HepG2 (cell line): ENCODE data around the gene SHTN1. TPM values are rescaled to one million over a fixed set of nuclear protein-coding genes. Genes with fewer than 3 reads are reported as not detected.

Experiments used
- ATAC-seq: fragments of 200-7000 bp; cut with Tn5 transposase; 3 replicates; pipeline ENCODE4 v1.9.1; 2020; ENCODE audit warnings: mild to moderate bottlenecking, moderate library complexity
- BruUV-seq: library from RNA; stranded (reverse); fragments of 400-500 nt; replicated peaks from 2 replicates; lab custom pipeline; 2021; lab: Mats Ljungman, UMichigan
- CTCF ChIA-PET: fragments of 300-600 bp; formaldehyde crosslinking; extraction: SDS; loops from one replicate; lab custom pipeline; 2021; ENCODE audit warnings: low total read pairs, inconsistent platforms, low intra/inter-chr PET ratio; lab: Yijun Ruan, JAX
- POLR2A ChIA-PET: fragments of 350-600 bp; sonication (Branson Sonifier 250); formaldehyde crosslinking; loops from one replicate; lab custom pipeline; 2020; ENCODE audit warnings: antibody characterized with exemption, inconsistent platforms; lab: Yijun Ruan, JAX
- DNase-seq: peaks from one replicate; pipeline ENCODE4 v3.0.0-alpha.2; 2015; ENCODE audit warnings: low spot score
- FAIRE-seq: peaks from 3 replicates; lab custom pipeline; 2011; peaks lifted over from hg19 to GRCh38; lab: Jason Lieb, UNC
- H2AFZ ChIP-seq: one replicate; pipeline ENCODE4 v1.6.1; 2011; ENCODE audit warnings: low read length, inconsistent platforms
- H3K27ac ChIP-seq: fragments of 300-600 bp; 3 replicates; pipeline ENCODE4 v1.8.0; 2011; ENCODE audit warnings: mixed run types, mild to moderate bottlenecking, mixed read lengths, low read length, inconsistent platforms; ENCODE audit not compliant: insufficient read depth; ENCODE audit errors: extremely low read length
- H3K27me3 ChIP-seq, 2 experiments: fragments of 200-600 bp in 1 of 2; 2 replicates in 1 of 2; 3 replicates in 1 of 2; pipeline versions ENCODE4 v1.6.0 to v1.8.0; 2011; ENCODE audit warnings: low read length in 2 of 2, mild to moderate bottlenecking in 2 of 2, moderate library complexity in 2 of 2, inconsistent platforms in 1 of 2; ENCODE audit not compliant: insufficient read depth in 2 of 2, control insufficient read depth in 1 of 2
- H3K36me3 ChIP-seq, 2 experiments: fragments of 200-600 bp in 1 of 2; replicated peaks in 1 of 2; 2 replicates in 1 of 2; 3 replicates in 1 of 2; pipeline versions ENCODE4 v1.5.1 to v1.8.0; 2011; ENCODE audit warnings: low read length in 2 of 2, inconsistent platforms in 1 of 2; ENCODE audit not compliant: insufficient read depth in 2 of 2, control insufficient read depth in 1 of 2
- H3K4me1 ChIP-seq: 2 replicates; pipeline ENCODE4 v1.5.1; 2012; ENCODE audit warnings: low read length, inconsistent platforms; ENCODE audit not compliant: insufficient read depth
- H3K4me2 ChIP-seq: 2 replicates; pipeline ENCODE4 v1.6.0; 2011; ENCODE audit warnings: low read depth, low read length, inconsistent platforms
- H3K4me3 ChIP-seq, 3 experiments: fragments of 200-600 bp in 1 of 3; sonication (generic), shearing (Covaris generic) in 1 of 3; replicated peaks in 1 of 3; 2 replicates each; pipeline ENCODE4 v1.5.1; 2011 to 2016; ENCODE audit warnings: low read length in 3 of 3, inconsistent platforms in 2 of 3, low read depth in 2 of 3, mild to moderate bottlenecking in 2 of 3, control low read depth in 1 of 3, mixed read lengths in 1 of 3; ENCODE audit not compliant: insufficient read depth in 1 of 3
- H3K79me2 ChIP-seq: one replicate; pipeline ENCODE4 v1.6.1; 2011; ENCODE audit warnings: low read length, inconsistent platforms; ENCODE audit not compliant: insufficient read depth
- H3K9ac ChIP-seq: 2 replicates; pipeline ENCODE4 v1.6.0; 2011; ENCODE audit warnings: mild to moderate bottlenecking, low read depth, low read length, inconsistent platforms; ENCODE audit not compliant: insufficient read depth
- H3K9me3 ChIP-seq: 2 replicates; pipeline ENCODE4 v1.5.1; 2012; ENCODE audit warnings: mild to moderate bottlenecking, low read length
- H4K20me1 ChIP-seq: 2 replicates; pipeline ENCODE4 v1.6.0; 2011; ENCODE audit warnings: inconsistent platforms, mild to moderate bottlenecking, low read length, moderate library complexity; ENCODE audit not compliant: insufficient read depth
- ONECUT2 ChIP-seq: sonication (generic); formaldehyde crosslinking; IDR thresholded peaks from 2 replicates; pipeline ENCODE4 v1.4.0; 2020; ENCODE audit warnings: missing genetic modification reagents
- U2AF2 ChIP-seq: fragments of 200-400 bp; formaldehyde crosslinking; IDR thresholded peaks from 2 replicates; pipeline ENCODE4 v1.6.1; 2017; ENCODE audit warnings: low read depth, mild to moderate bottlenecking, low read length
- ZNF335 ChIP-seq: sonication (generic); formaldehyde crosslinking; IDR thresholded peaks from 2 replicates; pipeline ENCODE4 v1.4.0; 2020; ENCODE audit warnings: missing genetic modification reagents
- ZNF503 ChIP-seq: sonication (generic); formaldehyde crosslinking; IDR thresholded peaks from 2 replicates; pipeline ENCODE4 v1.4.0; 2020; ENCODE audit warnings: missing genetic modification reagents
- ZNF569 ChIP-seq: sonication (generic); formaldehyde crosslinking; IDR thresholded peaks from 2 replicates; pipeline ENCODE4 v1.5.0; 2020; ENCODE audit warnings: mild to moderate bottlenecking, missing genetic modification reagents, moderate library complexity, borderline replicate concordance
- ZNF652 ChIP-seq: IDR thresholded peaks from 2 replicates; pipeline ENCODE4 v1.6.1; 2016; ENCODE audit warnings: low read depth, borderline replicate concordance
- WGBS: methylation state at CpG from one replicate; pipeline ENCODE4 v1.1.6; 2017; ENCODE audit warnings: low lambda C conversion rate; 5-methylcytosine and 5-hydroxymethylcytosine counted together
- in situ Hi-C: cut with HindIII; loops from 2 replicates; pipeline ENCODE4 v1.10.0; 2017; ENCODE audit warnings: low pct_unique_long_range_greater_than_20kb; ENCODE audit not compliant: extremely low pct_ligation_motif_present
- intact Hi-C: fragments of 100-400 bp; cut with micrococcal nuclease; formaldehyde crosslinking; loops from one replicate; pipeline ENCODE4 v1.10.0; 2022; ENCODE audit not compliant: unreplicated experiment
- polyA plus RNA-seq, 8 experiments: library from polyadenylated mRNA; depleted of rRNA in 3 of 8; stranded (reverse) in 7 of 8; unstranded in 1 of 8; fragments of >200 nt; fragmentation: Illumina TruSeq in 4 of 8; extraction: Trizol in 4 of 8; gene quantifications; 2 replicates each; pipeline versions ENCODE4 v1.2.1 to v1.2.3, GENCODE V29; 2011 to 2016; ENCODE audit warnings: low read depth in 4 of 8, missing spikeins in 1 of 8, mixed read lengths in 1 of 8; ENCODE audit not compliant: insufficient read depth in 1 of 8
- total RNA-seq, 5 experiments: library from RNA; depleted of rRNA; stranded (reverse); fragments of >200 nt; fragmentation: Illumina TruSeq; extraction: Trizol; gene quantifications; 2 replicates each; pipeline ENCODE4 v1.2.3, GENCODE V29; 2016; ENCODE audit warnings: low read depth in 1 of 5

Gene SHTN1
- total and polyA plus RNA-seq, 2 of the 13 experiments (the other 11 are each of a cell fraction or from before 2014, with no cell fraction given) = 11.3 to 15.6 TPM

- no TSS peak for BruUV-seq
- ChIA-PET POLR2A (no interaction called here), CTCF (no interaction called here)
- no peak overlapping the region for H2AFZ ChIP-seq
- H3K4me1 ChIP-seq = no peaks in the 10 kb centered on the region
- no peak overlapping the region for H3K27ac ChIP-seq
- 90% methylated on average over 10 of the region's 10 CpGs for WGBS
- H3K4me2 ChIP-seq = no peak overlapping the region
- no peaks in the 10 kb centered on the region for H4K20me1 ChIP-seq
- intact Hi-C loops (no loop called here), in situ Hi-C loops (no loop called here)
- no peaks in the 10 kb centered on the region for H3K9me3 ChIP-seq
- TF ChIP-seq ONECUT2 (CRISPR knock-in tag) = no peak
- no peak for TF ChIP-seq ZNF503 (CRISPR knock-in tag)
- 0 out of 2 replicates have a peak, but pooled peaks have one; percentile 26 for TF ChIP-seq ZNF652 (CRISPR knock-in tag)
- no peak for TF ChIP-seq U2AF2
- TF ChIP-seq ZNF335 = no peak
- no peak for TF ChIP-seq ZNF569 (CRISPR knock-in tag)
- H3K9ac ChIP-seq = no peak overlapping the region
- no peak for ATAC-seq
- no peaks in the 10 kb centered on the region for H3K79me2 ChIP-seq
- H3K36me3 ChIP-seq = peaks cover 0 to 6% of the 10 kb centered on the region in 2 experiments; a peak in 2 of 5 replicates
- no peak overlapping the region for H3K4me3 ChIP-seq
- DNase-seq = no peak
- H3K27me3 ChIP-seq = no peaks in the 10 kb centered on the region
- FAIRE-seq = no peak
Observed at GRCh38 chr10:116880716-116881482, 124.1 kb downstream of the SHTN1 start.
